Measurements from ENCODE around the gene SPEF1. TPM values are rescaled to one million over a fixed set of nuclear protein-coding genes. Genes with fewer than 3 reads are reported as not detected.
A peak's percentile ranks its signal among the peaks of the same experiment; 100 is the strongest.

The SPEF1 gene
- total RNA-seq, 1 donor from 2014 or later, result not detected

GRCh38 chr20:3755269-3755668, 26.0 kb downstream of the SPEF1 start:
- Mint-ChIP-seq H3K9me3 (ENCODE audit: unreplicated experiment) (no peaks in the 10 kb centered on the region), H3K36me3 (ENCODE audit: unreplicated experiment) (peaks cover 4% of the 10 kb centered on the region), H3K27ac (ENCODE audit: unreplicated experiment) (no peak overlapping the region), H3K27me3 (ENCODE audit: unreplicated experiment) (no peaks in the 10 kb centered on the region), H3K4me1 (ENCODE audit: unreplicated experiment) (peaks cover 5% of the 10 kb centered on the region), H3K4me3 (ENCODE audit: unreplicated experiment) (no peak overlapping the region)
- DNase-seq (ENCODE audit: extremely low spot score, unreplicated experiment), result no peak
- TF ChIP-seq, protein P1, sequence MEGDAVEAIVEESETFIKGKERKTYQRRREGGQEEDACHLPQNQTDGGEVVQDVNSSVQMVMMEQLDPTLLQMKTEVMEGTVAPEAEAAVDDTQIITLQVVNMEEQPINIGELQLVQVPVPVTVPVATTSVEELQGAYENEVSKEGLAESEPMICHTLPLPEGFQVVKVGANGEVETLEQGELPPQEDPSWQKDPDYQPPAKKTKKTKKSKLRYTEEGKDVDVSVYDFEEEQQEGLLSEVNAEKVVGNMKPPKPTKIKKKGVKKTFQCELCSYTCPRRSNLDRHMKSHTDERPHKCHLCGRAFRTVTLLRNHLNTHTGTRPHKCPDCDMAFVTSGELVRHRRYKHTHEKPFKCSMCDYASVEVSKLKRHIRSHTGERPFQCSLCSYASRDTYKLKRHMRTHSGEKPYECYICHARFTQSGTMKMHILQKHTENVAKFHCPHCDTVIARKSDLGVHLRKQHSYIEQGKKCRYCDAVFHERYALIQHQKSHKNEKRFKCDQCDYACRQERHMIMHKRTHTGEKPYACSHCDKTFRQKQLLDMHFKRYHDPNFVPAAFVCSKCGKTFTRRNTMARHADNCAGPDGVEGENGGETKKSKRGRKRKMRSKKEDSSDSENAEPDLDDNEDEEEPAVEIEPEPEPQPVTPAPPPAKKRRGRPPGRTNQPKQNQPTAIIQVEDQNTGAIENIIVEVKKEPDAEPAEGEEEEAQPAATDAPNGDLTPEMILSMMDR (IDR thresholded peaks at IDR 0.05), result no peak

DNA sequence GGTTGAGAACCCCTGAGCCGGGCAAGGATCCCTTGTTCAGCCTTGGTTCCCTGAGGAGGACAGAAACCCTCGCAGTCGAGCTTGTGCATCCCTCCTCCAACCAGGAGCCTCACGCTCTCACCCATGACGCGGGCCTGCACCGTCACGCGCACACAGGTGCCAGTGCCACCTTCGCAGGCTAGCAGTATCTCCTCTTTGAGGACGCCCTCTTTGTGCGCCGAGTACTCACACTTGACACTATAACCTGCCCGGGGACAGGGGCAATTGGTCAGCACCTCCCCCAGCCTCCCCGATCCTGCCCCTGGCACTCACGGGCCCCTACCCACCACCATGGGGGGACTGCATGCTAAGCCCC, 27.0 kb downstream of the SPEF1 start:
- Mint-ChIP-seq H3K9me3 (ENCODE audit: unreplicated experiment) (no peaks in the 10 kb centered on the region), H3K36me3 (ENCODE audit: unreplicated experiment) (peaks cover 4% of the 10 kb centered on the region), H3K4me1 (ENCODE audit: unreplicated experiment) (peaks cover 8% of the 10 kb centered on the region), H3K27ac (ENCODE audit: unreplicated experiment) (no peak overlapping the region), H3K4me3 (ENCODE audit: unreplicated experiment) (no peak overlapping the region), H3K27me3 (ENCODE audit: unreplicated experiment) (no peaks in the 10 kb centered on the region)
- TF ChIP-seq, protein P1 (IDR thresholded peaks at IDR 0.05), result no peak
- no peak for DNase-seq (ENCODE audit: extremely low spot score, unreplicated experiment)

GRCh38 chr20:3753501-3754275, 27.6 kb downstream of the SPEF1 start:
- Mint-ChIP-seq H3K27ac (ENCODE audit: unreplicated experiment) (no peak overlapping the region), H3K9me3 (ENCODE audit: unreplicated experiment) (no peaks in the 10 kb centered on the region), H3K4me3 (ENCODE audit: unreplicated experiment) (no peak overlapping the region), H3K36me3 (ENCODE audit: unreplicated experiment) (peaks cover 4% of the 10 kb centered on the region), H3K27me3 (ENCODE audit: unreplicated experiment) (no peaks in the 10 kb centered on the region), H3K4me1 (ENCODE audit: unreplicated experiment) (peaks cover 8% of the 10 kb centered on the region)
- TF ChIP-seq, protein P1 (IDR thresholded peaks at IDR 0.05), result no peak
- no peak for DNase-seq (ENCODE audit: extremely low spot score, unreplicated experiment)

GRCh38 chr20:3753098-3753497, 28.1 kb downstream of the SPEF1 start:
- Mint-ChIP-seq H3K36me3 (ENCODE audit: unreplicated experiment) (peaks cover 2% of the 10 kb centered on the region), H3K27ac (ENCODE audit: unreplicated experiment) (no peak overlapping the region), H3K27me3 (ENCODE audit: unreplicated experiment) (no peaks in the 10 kb centered on the region), H3K9me3 (ENCODE audit: unreplicated experiment) (no peaks in the 10 kb centered on the region), H3K4me1 (ENCODE audit: unreplicated experiment) (peaks cover 8% of the 10 kb centered on the region), H3K4me3 (ENCODE audit: unreplicated experiment) (no peak overlapping the region)
- no peak for DNase-seq (ENCODE audit: extremely low spot score, unreplicated experiment)
- TF ChIP-seq, protein P1 (IDR thresholded peaks at IDR 0.05), result peak; percentile 74

DNA sequence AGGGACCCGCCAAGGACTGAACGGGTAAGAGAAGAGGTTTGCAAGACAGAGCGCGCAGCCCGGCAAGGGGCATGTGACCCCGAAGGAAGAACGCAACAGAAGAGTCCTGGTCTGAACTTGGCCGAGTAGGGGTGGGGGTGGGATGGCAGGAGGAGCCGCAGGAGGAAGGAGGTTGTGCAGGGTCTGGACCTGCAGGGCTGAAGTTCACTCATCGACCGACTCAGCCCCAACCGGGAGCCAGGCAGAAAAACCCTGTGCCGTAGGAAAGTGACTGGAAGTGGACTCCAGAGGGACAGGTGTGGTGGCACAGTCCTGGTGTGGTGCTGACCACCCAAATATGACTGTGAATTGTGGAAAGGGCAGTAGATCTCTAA, 28.9 kb downstream of the SPEF1 start:
- DNase-seq (ENCODE audit: extremely low spot score, unreplicated experiment), result no peak
- TF ChIP-seq, protein P1 (IDR thresholded peaks at IDR 0.05), result no peak
- Mint-ChIP-seq H3K4me1 (ENCODE audit: unreplicated experiment) (peaks cover 8% of the 10 kb centered on the region), H3K9me3 (ENCODE audit: unreplicated experiment) (no peaks in the 10 kb centered on the region), H3K27me3 (ENCODE audit: unreplicated experiment) (peaks cover 1% of the 10 kb centered on the region), H3K36me3 (ENCODE audit: unreplicated experiment) (no peaks in the 10 kb centered on the region), H3K27ac (ENCODE audit: unreplicated experiment) (no peak overlapping the region), H3K4me3 (ENCODE audit: unreplicated experiment) (peak overlapping the region; percentile 58)

Data from osteocyte (in vitro differentiated cells).